LoVo (cell line): ENCODE data around the gene PPIL6.

ENCODE experiments used
- DNase-seq: peaks from one replicate; pipeline ENCODE4 v3.0.0-alpha.2; 2016; ENCODE audit warnings: low spot score

PPIL6 gene

GRCh38 chr6:109362102-109362884, 78.1 kb downstream of the PPIL6 start:
- DNase-seq, result no peak

GRCh38 chr6:109360791-109361190, 79.6 kb downstream of the PPIL6 start:
- no peak for DNase-seq

- DNase-seq, result no peak
These were observed 80.1 kb downstream of the PPIL6 start for GRCh38 chr6:109360281-109360680.

DNA sequence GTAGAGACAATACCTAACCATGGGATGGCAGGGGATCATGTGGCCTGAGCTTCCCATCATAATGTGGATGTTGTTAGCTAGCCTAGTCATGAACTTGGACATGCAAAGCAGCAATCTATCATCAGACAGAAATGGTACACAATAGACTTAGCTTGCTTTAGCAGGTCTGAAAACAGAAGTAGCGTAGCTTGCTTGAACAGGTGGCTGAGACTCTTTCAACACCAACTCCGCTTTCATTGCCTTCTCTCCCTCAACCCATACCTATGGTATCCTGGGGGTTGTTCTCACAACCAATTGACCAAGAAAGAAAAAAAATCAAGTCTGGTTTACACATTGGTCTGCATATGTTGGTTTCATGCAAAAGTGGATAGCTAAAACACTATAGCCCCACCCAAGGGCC, 81.2 kb downstream of the PPIL6 start:
- no peak for DNase-seq

DNA sequence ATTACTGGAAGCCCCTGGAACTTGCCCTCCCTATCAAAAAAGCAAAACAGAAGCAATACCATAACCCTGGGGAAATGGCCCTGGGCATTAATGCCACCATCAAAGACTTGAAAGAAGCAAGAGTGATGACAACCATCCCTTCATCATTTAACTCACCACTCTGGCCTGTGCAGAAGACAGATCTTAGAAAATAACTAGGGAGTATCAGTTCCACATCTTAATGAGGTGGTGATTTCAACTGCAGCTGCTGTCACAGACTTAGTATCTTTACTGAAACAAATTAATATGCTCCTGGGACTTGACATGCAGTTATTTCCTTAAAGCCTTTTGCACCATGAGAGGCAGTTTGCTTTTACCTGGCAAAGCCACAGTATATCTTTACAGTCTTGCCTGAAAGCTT, 82.2 kb downstream of the PPIL6 start:
- DNase-seq, result no peak

GRCh38 chr6:109356237-109356636, 84.2 kb downstream of the PPIL6 start:
- DNase-seq, result no peak

GRCh38 chr6:109351231-109352130, 88.9 kb downstream of the PPIL6 start:
- DNase-seq, result peak; percentile 60

- DNase-seq, result peak; percentile 83
These were observed 90.9 kb downstream of the PPIL6 start for GRCh38 chr6:109349419-109349987.

GRCh38 chr6:109348226-109348625, 92.2 kb downstream of the PPIL6 start:
- no peak for DNase-seq

- no peak for DNase-seq
These were observed 92.6 kb downstream of the PPIL6 start for GRCh38 chr6:109347779-109348178.

GRCh38 chr6:109345986-109346385, 94.4 kb downstream of the PPIL6 start:
- no peak for DNase-seq

DNA sequence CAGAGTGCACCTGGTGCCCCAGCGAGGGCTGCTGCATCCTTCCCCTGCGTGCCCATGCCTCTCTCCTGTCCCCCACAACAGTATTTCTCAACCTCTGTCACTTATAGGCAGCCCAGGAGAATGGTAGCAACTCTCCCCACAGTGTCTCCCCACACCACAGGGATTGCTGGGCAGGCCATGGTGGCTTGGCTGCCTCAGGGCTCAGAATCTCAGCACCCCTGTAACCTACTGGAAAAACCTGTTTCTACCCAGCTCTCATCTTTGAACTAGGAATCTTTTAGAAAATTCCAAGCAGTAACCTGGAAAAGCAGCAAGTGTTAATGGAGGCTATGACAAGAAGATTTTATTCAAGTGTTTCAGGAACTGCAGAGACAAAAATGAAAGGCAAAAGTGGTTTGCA, 96.2 kb downstream of the PPIL6 start:
- DNase-seq, result no peak

- DNase-seq, result no peak
These were observed 96.9 kb downstream of the PPIL6 start for GRCh38 chr6:109343518-109343917.

GRCh38 chr6:109342911-109343310, 97.5 kb downstream of the PPIL6 start:
- DNase-seq, result no peak

DNA sequence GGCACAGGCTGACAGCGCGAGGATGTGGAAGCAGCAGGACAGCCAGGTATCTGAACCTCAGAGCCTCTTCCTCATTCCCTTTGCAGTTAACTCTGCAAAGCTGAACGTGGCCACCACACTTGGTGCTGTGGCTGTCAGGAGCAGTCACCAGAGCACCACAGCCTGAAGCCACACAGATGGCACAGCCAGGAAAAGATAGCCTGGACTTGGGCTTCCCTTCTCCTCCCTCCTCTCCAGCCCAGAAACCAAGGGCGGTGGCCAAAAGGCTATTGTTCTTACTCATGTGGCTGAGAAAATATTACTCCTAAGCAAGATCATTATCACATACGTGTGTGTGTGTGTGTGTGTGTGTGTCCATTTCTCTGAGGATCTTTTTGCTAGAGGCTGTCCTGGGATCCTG, 97.9 kb downstream of the PPIL6 start:
- no peak for DNase-seq

DNA sequence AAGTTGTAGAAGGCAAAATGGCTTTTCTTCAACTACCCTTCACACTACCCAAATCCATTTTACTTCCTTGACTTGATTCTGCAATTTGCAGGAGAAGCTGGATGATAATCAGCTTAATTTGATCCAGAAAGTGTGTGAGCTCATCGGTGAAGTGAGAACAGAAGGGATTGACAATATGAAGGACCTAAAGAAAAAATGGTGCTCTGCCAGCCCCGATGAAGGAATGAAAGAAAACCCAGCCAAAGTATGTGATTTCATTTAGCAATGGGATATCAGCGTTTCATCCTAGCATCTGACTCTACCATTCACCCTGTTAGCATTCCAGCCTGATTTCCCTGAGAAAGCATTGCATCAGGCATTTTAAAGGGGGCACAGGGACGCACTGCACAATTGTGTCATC, 99.6 kb downstream of the PPIL6 start:
- no peak for DNase-seq
